Karpas-422 (cell line): ENCODE measurements around the gene RNF182. TPM values are rescaled to one million over a fixed set of nuclear protein-coding genes. Genes with fewer than 3 reads are reported as not detected.
"Not testable (repeated sequence)": the region's sequence is repeated elsewhere in the genome, so short reads cannot be mapped to it uniquely, and the experiment has no call there.

Experiments used
- DNase-seq: peaks from one replicate; pipeline ENCODE4 v3.0.0-alpha.2; 2015
- H2AFZ ChIP-seq: fragments of 200-600 bp; sonication (generic); 2 replicates; pipeline ENCODE4 v1.6.1; 2014; ENCODE audit warnings: antibody characterized with exemption, low read length, mixed read lengths
- H3K27ac ChIP-seq: fragments of 200-600 bp; sonication (generic); 2 replicates; pipeline ENCODE4 v1.5.1; 2014; ENCODE audit warnings: mild to moderate bottlenecking, low read length, moderate library complexity
- H3K27me3 ChIP-seq: fragments of 200-600 bp; sonication (generic); 2 replicates; pipeline ENCODE4 v1.6.1; 2014; ENCODE audit warnings: low read length, mixed read lengths
- H3K36me3 ChIP-seq: fragments of 200-600 bp; sonication (generic); 2 replicates; pipeline ENCODE4 v1.6.1; 2014; ENCODE audit warnings: low read length, mixed read lengths; ENCODE audit not compliant: insufficient read depth
- H3K4me1 ChIP-seq: fragments of 200-600 bp; sonication (generic); 2 replicates; pipeline ENCODE4 v1.6.1; 2014; ENCODE audit warnings: mild to moderate bottlenecking, low read length, mixed read lengths
- H3K4me2 ChIP-seq: fragments of 200-600 bp; sonication (generic); 2 replicates; pipeline ENCODE4 v1.6.1; 2014; ENCODE audit warnings: low read length, low read depth, mild to moderate bottlenecking; ENCODE audit not compliant: poor library complexity, severe bottlenecking
- H3K4me3 ChIP-seq: fragments of 200-600 bp; sonication (generic); 2 replicates; pipeline ENCODE4 v1.5.1; 2014; ENCODE audit warnings: mild to moderate bottlenecking, antibody characterized with exemption, low read length, mixed read lengths
- H3K79me2 ChIP-seq: fragments of 200-600 bp; sonication (generic); 2 replicates; pipeline ENCODE4 v1.6.1; 2014; ENCODE audit warnings: mild to moderate bottlenecking, low read length, mixed read lengths
- H3K9ac ChIP-seq: fragments of 200-600 bp; sonication (generic); 2 replicates; pipeline ENCODE4 v1.6.0; 2014; ENCODE audit warnings: low read length
- H3K9me2 ChIP-seq: fragments of 200-600 bp; sonication (generic), shearing (Covaris generic); replicated peaks from 2 replicates; pipeline ENCODE4 v1.6.0; 2014; ENCODE audit warnings: mild to moderate bottlenecking, low read length, moderate library complexity; ENCODE audit not compliant: insufficient read depth
- H3K9me3 ChIP-seq: fragments of 300-700, 200-600 bp; sonication (generic); 2 replicates; pipeline ENCODE4 v1.6.1; 2014; ENCODE audit warnings: low read length, mixed read lengths
- H4K20me1 ChIP-seq: fragments of 200-600 bp; sonication (generic); 2 replicates; pipeline ENCODE4 v1.6.1; 2014; ENCODE audit warnings: mild to moderate bottlenecking, antibody characterized with exemption, low read length, low read depth; ENCODE audit not compliant: insufficient read depth
- total RNA-seq: library from RNA; depleted of rRNA; stranded (reverse); fragments of >200 nt; shearing (Covaris generic); gene quantifications from 2 replicates; pipeline ENCODE4 v1.2.3, GENCODE V29; 2014; ENCODE audit warnings: low replicate concordance

Gene RNF182
- total RNA-seq, 1 experiment from 2014 or later = not detected

- Histone ChIP-seq H2AFZ (no peak overlapping the region), H3K9me2 (no peaks in the 10 kb centered on the region), H4K20me1 (no peaks in the 10 kb centered on the region), H3K27ac (no peak overlapping the region), H3K4me2 (no peak overlapping the region), H3K36me3 (no peaks in the 10 kb centered on the region), H3K4me3 (no peak overlapping the region), H3K9me3 (no peaks in the 10 kb centered on the region), H3K4me1 (no peaks in the 10 kb centered on the region), H3K79me2 (no peaks in the 10 kb centered on the region), H3K9ac (no peak overlapping the region), H3K27me3 (no peaks in the 10 kb centered on the region)
- DNase-seq = no peak
Observed at GRCh38 chr6:13934721-13935120, 10.0 kb downstream of the RNF182 start.

GRCh38 chr6:13935190-13935880 lies 10.6 kb downstream of the RNF182 start:
- Histone ChIP-seq H3K9ac (no peak overlapping the region), H3K27me3 (no peaks in the 10 kb centered on the region), H3K9me2 (no peaks in the 10 kb centered on the region), H4K20me1 (no peaks in the 10 kb centered on the region), H3K4me3 (no peak overlapping the region), H3K27ac (no peak overlapping the region), H3K4me2 (no peak overlapping the region), H3K9me3 (no peaks in the 10 kb centered on the region), H3K79me2 (no peaks in the 10 kb centered on the region), H3K36me3 (no peaks in the 10 kb centered on the region), H2AFZ (no peak overlapping the region), H3K4me1 (no peaks in the 10 kb centered on the region)
- DNase-seq = no peak

GRCh38 chr6:13935881-13936261 lies 11.1 kb downstream of the RNF182 start:
- not testable (repeated sequence) for H3K9me2 ChIP-seq, H3K4me2 ChIP-seq, H2AFZ ChIP-seq, H3K9me3 ChIP-seq, H3K27me3 ChIP-seq, H3K36me3 ChIP-seq, H3K4me1 ChIP-seq, H3K4me3 ChIP-seq, H4K20me1 ChIP-seq, H3K9ac ChIP-seq, DNase-seq, H3K79me2 ChIP-seq, H3K27ac ChIP-seq

GRCh38 chr6:13941902-13942301 lies 17.1 kb downstream of the RNF182 start:
- no peak overlapping the region for H2AFZ ChIP-seq
- no peak overlapping the region for H3K4me2 ChIP-seq
- H4K20me1 ChIP-seq = no peaks in the 10 kb centered on the region
- no peaks in the 10 kb centered on the region for H3K4me1 ChIP-seq
- no peaks in the 10 kb centered on the region for H3K79me2 ChIP-seq
- no peaks in the 10 kb centered on the region for H3K9me2 ChIP-seq
- no peak overlapping the region for H3K9ac ChIP-seq
- no peak overlapping the region for H3K27ac ChIP-seq
- no peak overlapping the region for H3K4me3 ChIP-seq
- H3K9me3 ChIP-seq = no peaks in the 10 kb centered on the region
- H3K36me3 ChIP-seq = no peaks in the 10 kb centered on the region
- DNase-seq = no peak
- no peaks in the 10 kb centered on the region for H3K27me3 ChIP-seq

GRCh38 chr6:13943943-13944342 lies 19.2 kb downstream of the RNF182 start:
- H3K79me2 ChIP-seq = no peaks in the 10 kb centered on the region

GRCh38 chr6:13946506-13946905 lies 21.8 kb downstream of the RNF182 start:
- no peak overlapping the region for H3K4me2 ChIP-seq
- H2AFZ ChIP-seq = no peak overlapping the region
- H3K4me1 ChIP-seq = no peaks in the 10 kb centered on the region
- H3K27ac ChIP-seq = no peak overlapping the region
- no peaks in the 10 kb centered on the region for H3K9me3 ChIP-seq
- H3K27me3 ChIP-seq = no peaks in the 10 kb centered on the region
- H3K79me2 ChIP-seq = no peaks in the 10 kb centered on the region
- H3K9ac ChIP-seq = no peak overlapping the region
- no peak overlapping the region for H3K4me3 ChIP-seq
- no peaks in the 10 kb centered on the region for H3K36me3 ChIP-seq
- no peak for DNase-seq
- no peaks in the 10 kb centered on the region for H4K20me1 ChIP-seq
- H3K9me2 ChIP-seq = no peaks in the 10 kb centered on the region

More at GRCh38 chr6:13943943-13944342, 19.2 kb downstream of the RNF182 start:
- Histone ChIP-seq H3K27ac (no peak overlapping the region), H2AFZ (no peak overlapping the region), H3K27me3 (no peaks in the 10 kb centered on the region), H4K20me1 (no peaks in the 10 kb centered on the region), H3K4me1 (no peaks in the 10 kb centered on the region), H3K9me3 (no peaks in the 10 kb centered on the region), H3K9ac (no peak overlapping the region), H3K36me3 (no peaks in the 10 kb centered on the region), H3K9me2 (no peaks in the 10 kb centered on the region), H3K4me2 (no peak overlapping the region), H3K4me3 (no peak overlapping the region)
- DNase-seq = no peak

GRCh38 chr6:13947611-13948178 lies 22.9 kb downstream of the RNF182 start:
- Histone ChIP-seq H3K79me2 (no peaks in the 10 kb centered on the region), H3K36me3 (no peaks in the 10 kb centered on the region), H3K9me2 (no peaks in the 10 kb centered on the region), H3K9me3 (no peaks in the 10 kb centered on the region), H3K4me1 (no peaks in the 10 kb centered on the region), H3K4me2 (no peak overlapping the region), H2AFZ (no peak overlapping the region), H3K9ac (no peak overlapping the region), H3K27ac (no peak overlapping the region), H3K4me3 (no peak overlapping the region), H4K20me1 (no peaks in the 10 kb centered on the region), H3K27me3 (no peaks in the 10 kb centered on the region)
- DNase-seq = no peak

- no peaks in the 10 kb centered on the region for H3K79me2 ChIP-seq
- no peak overlapping the region for H3K27ac ChIP-seq
- no peaks in the 10 kb centered on the region for H4K20me1 ChIP-seq
- no peak overlapping the region for H3K9ac ChIP-seq
- H3K9me3 ChIP-seq = no peaks in the 10 kb centered on the region
- no peak overlapping the region for H2AFZ ChIP-seq
- no peak overlapping the region for H3K4me2 ChIP-seq
- H3K27me3 ChIP-seq = no peaks in the 10 kb centered on the region
- H3K4me1 ChIP-seq = no peaks in the 10 kb centered on the region
- no peaks in the 10 kb centered on the region for H3K9me2 ChIP-seq
- no peak overlapping the region for H3K4me3 ChIP-seq
- no peaks in the 10 kb centered on the region for H3K36me3 ChIP-seq
- no peak for DNase-seq
Observed at GRCh38 chr6:13952101-13952500, 27.3 kb downstream of the RNF182 start.
